GM12874 (cell line): ENCODE data around the gene GFRAL.

ENCODE experiments used
- TF ChIP-seq, protein P1 (sequence below): IDR thresholded peaks from 2 replicates; pipeline ENCODE4 v1.5.1; 2011; ENCODE audit warnings: low read depth, mild to moderate bottlenecking, control low read depth, low read length, moderate library complexity; ENCODE audit not compliant: insufficient read depth

GFRAL gene

DNA sequence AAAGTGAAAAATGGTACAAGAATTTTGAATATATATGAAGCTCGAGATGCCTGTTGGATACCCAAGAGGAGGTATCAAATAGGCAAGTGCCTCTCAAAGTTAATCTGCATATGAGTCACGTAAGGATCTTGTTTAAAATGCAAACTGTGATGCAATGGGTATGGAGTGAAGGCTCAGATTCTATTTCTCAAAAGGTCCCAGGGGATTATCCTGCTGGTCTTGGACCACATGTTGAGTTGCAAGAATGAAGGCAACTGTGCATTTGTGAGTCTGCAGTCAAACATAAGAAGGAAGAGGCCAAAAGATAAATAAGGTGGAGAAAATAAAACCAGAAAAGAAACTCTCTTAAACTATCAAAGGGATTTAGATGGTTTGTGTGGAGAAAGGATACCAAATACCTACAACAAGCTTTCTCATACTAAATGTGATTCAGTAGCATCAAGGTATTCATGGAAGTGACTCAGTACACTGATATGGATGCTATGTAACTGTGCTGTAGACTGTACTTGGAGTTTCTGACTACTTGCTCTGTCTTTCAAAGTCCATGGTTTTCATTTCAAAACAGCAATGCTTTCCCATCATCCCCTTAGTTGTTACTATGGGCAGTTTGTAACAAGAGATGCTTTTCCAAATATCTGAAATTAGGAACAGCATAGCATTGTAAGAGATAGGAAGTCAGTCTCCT lies 106.3 kb downstream of the GFRAL start:
- TF ChIP-seq, protein P1, sequence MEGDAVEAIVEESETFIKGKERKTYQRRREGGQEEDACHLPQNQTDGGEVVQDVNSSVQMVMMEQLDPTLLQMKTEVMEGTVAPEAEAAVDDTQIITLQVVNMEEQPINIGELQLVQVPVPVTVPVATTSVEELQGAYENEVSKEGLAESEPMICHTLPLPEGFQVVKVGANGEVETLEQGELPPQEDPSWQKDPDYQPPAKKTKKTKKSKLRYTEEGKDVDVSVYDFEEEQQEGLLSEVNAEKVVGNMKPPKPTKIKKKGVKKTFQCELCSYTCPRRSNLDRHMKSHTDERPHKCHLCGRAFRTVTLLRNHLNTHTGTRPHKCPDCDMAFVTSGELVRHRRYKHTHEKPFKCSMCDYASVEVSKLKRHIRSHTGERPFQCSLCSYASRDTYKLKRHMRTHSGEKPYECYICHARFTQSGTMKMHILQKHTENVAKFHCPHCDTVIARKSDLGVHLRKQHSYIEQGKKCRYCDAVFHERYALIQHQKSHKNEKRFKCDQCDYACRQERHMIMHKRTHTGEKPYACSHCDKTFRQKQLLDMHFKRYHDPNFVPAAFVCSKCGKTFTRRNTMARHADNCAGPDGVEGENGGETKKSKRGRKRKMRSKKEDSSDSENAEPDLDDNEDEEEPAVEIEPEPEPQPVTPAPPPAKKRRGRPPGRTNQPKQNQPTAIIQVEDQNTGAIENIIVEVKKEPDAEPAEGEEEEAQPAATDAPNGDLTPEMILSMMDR: no peak

DNA sequence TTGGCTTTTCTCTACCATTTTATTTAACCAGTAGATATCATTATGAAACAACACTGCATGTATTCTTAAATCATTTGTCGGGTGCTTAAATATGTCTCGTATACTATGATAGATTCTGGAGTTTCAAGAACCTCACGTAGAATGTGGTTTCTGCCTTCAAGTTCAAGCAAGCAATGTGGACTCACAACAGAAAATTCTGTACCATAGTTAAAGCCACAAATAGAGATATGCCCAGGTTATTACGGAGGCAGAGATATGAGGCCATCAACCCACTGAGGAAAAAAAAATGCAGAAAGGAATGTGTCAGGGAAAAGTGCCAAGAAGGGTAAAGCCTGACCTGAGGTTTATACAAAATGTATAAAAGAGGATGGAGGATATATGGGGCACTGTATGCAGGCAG lies 109.9 kb downstream of the GFRAL start:
- TF ChIP-seq, protein P1: no peak

DNA sequence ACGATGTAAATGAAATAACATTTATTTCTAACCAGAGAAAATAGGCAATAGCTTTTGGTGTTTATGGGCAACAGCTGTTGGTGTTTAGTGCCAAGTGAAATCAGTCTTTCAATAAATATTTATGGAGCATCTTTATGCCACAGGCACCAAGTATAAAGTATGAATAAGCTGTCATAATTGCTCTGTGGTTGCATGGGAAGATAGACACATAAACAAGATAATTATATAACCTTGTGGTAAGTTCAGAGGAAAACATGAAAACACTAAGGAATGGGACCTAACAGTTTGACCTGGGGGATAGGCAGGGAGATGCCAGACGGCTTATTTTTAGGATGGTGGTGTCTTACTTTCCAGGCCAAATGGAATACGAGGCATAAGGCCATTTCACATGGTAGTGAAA lies 110.9 kb downstream of the GFRAL start:
- TF ChIP-seq, protein P1: no peak

DNA sequence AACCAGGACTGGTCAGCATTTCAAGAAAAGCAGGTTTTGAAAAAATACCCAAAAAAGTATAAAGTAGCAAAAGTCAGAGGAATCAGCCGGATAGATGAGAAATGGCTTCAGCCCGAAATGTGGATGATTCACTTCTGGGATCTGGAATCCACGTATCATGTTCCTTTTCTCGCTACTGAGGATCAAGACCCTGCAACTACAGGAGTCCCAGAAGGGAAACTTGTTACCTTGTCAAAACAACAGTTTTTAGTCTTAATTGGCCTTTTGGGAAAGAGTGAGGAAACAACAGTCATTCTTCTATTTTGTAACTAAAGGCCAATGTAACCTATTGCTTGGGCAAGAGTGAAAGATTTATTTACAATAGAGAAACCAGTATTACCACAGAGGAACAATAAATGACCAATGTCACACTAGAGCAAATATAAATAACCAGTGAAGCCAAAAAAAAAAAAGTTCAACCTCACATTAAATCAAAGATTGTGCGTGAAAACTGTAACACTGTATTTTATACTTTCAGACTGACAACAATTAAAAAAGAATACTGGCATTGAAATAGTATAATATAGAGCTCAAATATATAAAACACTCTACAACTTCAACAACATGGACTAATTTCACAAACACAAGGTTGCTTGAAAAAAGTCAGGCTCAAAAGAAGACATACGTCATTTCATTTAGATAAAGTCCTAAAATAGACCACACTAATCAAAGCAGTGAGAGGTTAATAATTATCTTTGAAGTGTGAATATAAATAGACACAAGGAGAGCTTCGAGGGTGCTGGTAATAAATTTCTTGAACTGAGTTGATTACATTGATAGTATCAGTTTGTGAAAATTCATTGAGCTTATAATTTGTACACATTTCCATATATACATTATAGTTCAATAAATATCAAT lies 116.2 kb downstream of the GFRAL start:
- TF ChIP-seq, protein P1: no peak

DNA sequence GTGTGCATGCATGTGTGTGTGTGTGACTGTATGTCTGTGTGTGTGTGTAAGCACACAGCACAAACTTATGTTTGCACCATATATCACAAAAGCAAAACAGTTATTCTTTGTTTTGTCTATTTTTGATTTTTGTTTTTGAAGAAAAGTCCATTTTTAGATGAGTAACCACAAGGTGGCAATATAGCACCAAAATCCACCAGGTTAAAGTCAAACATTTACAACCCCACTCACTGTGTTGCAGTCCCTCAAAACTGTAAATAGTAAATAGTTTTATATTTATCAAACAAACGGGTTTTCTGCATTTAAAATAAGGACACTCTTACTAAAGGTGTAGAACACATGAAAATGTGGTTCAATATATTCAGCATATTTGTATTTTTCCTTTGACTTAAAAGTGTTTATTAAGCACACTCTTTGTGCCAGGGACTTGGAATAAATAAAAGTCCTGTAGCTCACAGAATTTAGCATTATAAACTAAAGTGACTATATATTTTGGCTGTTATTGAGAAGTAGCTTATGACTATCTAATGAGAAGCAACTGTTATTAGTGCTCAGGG lies 118.5 kb downstream of the GFRAL start:
- TF ChIP-seq, protein P1: 0 out of 2 replicates have a peak, but pooled peaks have one; percentile 18

DNA sequence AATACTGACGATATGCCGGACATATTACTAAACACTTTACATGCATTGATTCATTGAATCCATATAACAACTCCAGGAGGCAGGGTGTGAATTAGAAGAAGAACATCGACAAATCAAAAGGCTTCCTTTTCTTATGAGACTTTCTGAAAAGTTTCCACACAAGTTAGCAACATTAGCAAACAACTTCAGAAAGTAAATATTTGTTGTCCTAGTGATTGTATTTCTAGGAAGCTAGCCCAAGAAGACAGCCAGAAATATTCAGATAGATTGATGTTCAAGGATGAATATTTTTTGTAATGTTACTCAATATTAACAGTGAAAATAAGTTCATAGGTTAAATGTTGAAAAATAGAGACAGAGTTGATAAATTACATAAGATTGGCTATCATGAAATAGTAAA lies 120.6 kb downstream of the GFRAL start:
- TF ChIP-seq, protein P1: no peak

DNA sequence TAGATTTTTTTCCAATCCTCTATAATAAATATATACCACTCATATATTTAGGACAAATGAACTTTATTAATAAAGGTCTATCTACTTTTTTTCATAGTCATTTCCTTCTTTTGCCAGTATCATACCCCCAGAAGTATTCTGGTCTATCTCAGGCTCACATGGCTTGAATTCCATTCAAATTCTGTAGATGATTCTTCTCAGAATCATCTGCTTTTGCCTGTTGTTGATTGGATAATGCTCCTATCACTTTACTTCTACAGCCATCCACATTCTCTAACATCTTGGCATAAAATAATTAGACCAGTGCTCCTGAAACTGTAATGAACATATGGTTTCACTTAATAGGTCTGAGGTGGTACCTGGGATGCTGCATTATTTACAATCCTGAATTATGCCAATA lies 121.2 kb downstream of the GFRAL start:
- TF ChIP-seq, protein P1: no peak
